ENCODE results near the gene TOX2. TPM values are rescaled to one million over a fixed set of nuclear protein-coding genes. Genes with fewer than 3 reads are reported as not detected.

The TOX2 gene
- total RNA-seq, 1 experiment from 2014 or later: 1.8 TPM

GRCh38 chr20:44021900-44022299 is 107.2 kb downstream of the TOX2 start:
- no peak overlapping the region for H3K27ac ChIP-seq (ENCODE audit: low read length)
- H2AFZ ChIP-seq (ENCODE audit: low read length): no peak overlapping the region
- no peak for TF ChIP-seq CTCF (conservative IDR thresholded peaks at IDR 0.05; ENCODE audit: low read depth, low read length)
- TF ChIP-seq EZH2phosphoT487 (IDR thresholded peaks at IDR 0.05; ENCODE audit: borderline replicate concordance, low read length): no peak
- no peak for TF ChIP-seq EZH2 (IDR thresholded peaks at IDR 0.05; ENCODE audit: low read length, unreplicated experiment)
- H3K4me2 ChIP-seq (ENCODE audit: low read length): no peak overlapping the region
- no peaks in the 10 kb centered on the region for H3K27me3 ChIP-seq (ENCODE audit: low read length)
- no TSS peak for BruUV-seq (replicated peaks)
- no peak for ATAC-seq
- no peak overlapping the region for H3K9ac ChIP-seq (ENCODE audit: low read length)
- intact Hi-C loops (cut with micrococcal nuclease): no loop called here
- no peaks in the 10 kb centered on the region for H3K36me3 ChIP-seq (ENCODE audit: low read depth, low read length)
- DNase-seq: no peak
- H3K4me3 ChIP-seq (ENCODE audit: low read length): no peak overlapping the region
- no peaks in the 10 kb centered on the region for H3F3A ChIP-seq (ENCODE audit: low read length, unreplicated experiment)
- H3K79me2 ChIP-seq (ENCODE audit: low read length): no peaks in the 10 kb centered on the region
- POLR2A ChIA-PET (ENCODE audit: unreplicated experiment): no interaction called here
- no peaks in the 10 kb centered on the region for H4K20me1 ChIP-seq (ENCODE audit: low read length)
- peaks cover 24% of the 10 kb centered on the region for H3K4me1 ChIP-seq (ENCODE audit: insufficient read depth, low read length)
- no peaks in the 10 kb centered on the region for H3K9me3 ChIP-seq (ENCODE audit: low read length)
- CTCF ChIA-PET: no interaction called here
- no peaks in the 10 kb centered on the region for H3K9me2 ChIP-seq (replicated peaks; ENCODE audit: low read length)

GRCh38 chr20:44022464-44022863 is 107.8 kb downstream of the TOX2 start:
- ChIA-PET POLR2A (ENCODE audit: unreplicated experiment) (no interaction called here), CTCF (no interaction called here)
- H3K9ac ChIP-seq (ENCODE audit: low read length): no peak overlapping the region

More at GRCh38 chr20:44022464-44022863, 107.8 kb downstream of the TOX2 start:
- Histone ChIP-seq H3K27me3 (ENCODE audit: low read length) (no peaks in the 10 kb centered on the region), H3K79me2 (ENCODE audit: low read length) (no peaks in the 10 kb centered on the region), H3K4me3 (ENCODE audit: low read length) (no peak overlapping the region), H4K20me1 (ENCODE audit: low read length) (no peaks in the 10 kb centered on the region), H2AFZ (ENCODE audit: low read length) (no peak overlapping the region), H3K27ac (ENCODE audit: low read length) (no peak overlapping the region), H3K9me3 (ENCODE audit: low read length) (no peaks in the 10 kb centered on the region), H3K4me2 (ENCODE audit: low read length) (no peak overlapping the region), H3K9me2 (replicated peaks; ENCODE audit: low read length) (no peaks in the 10 kb centered on the region), H3K4me1 (ENCODE audit: insufficient read depth, low read length) (peaks cover 24% of the 10 kb centered on the region), H3F3A (ENCODE audit: low read length, unreplicated experiment) (no peaks in the 10 kb centered on the region), H3K36me3 (ENCODE audit: low read depth, low read length) (no peaks in the 10 kb centered on the region)
- DNase-seq: no peak
- no TSS peak for BruUV-seq (replicated peaks)
- intact Hi-C loops (cut with micrococcal nuclease): no loop called here
- no peak for ATAC-seq
- no peak for TF ChIP-seq EZH2 (IDR thresholded peaks at IDR 0.05; ENCODE audit: low read length, unreplicated experiment)
- TF ChIP-seq CTCF (conservative IDR thresholded peaks at IDR 0.05; ENCODE audit: low read depth, low read length): no peak
- no peak for TF ChIP-seq EZH2phosphoT487 (IDR thresholded peaks at IDR 0.05; ENCODE audit: borderline replicate concordance, low read length)

Data from PC-3 (cell line).